ENCODE results near the gene CISD3. TPM values are rescaled to one million over a fixed set of nuclear protein-coding genes. Genes with fewer than 3 reads are reported as not detected.
A peak's percentile ranks its signal among the peaks of the same experiment; 100 is the strongest.

Gene CISD3
- total RNA-seq, 1 donor from 2014 or later: 7.0 TPM

DNA sequence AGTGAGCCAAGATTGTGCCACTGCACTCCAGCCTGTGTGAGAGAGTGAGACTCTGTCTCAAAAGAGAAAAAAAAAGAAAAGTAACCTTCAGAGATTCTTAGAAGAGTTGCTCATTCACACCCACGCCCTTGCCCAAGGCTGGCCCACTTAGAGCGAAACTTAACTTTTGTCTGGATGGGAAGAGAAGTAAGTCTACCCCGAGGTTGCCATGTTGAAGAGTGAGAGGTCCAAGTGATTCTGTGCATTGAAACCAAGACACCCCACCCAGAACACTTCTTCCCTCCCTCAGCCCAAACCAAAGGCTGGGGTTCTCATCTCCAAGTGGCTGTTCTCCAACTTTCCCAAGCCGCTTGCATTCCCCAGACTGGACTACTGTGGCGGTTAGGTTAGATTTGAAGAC is 2.4 kb upstream of the CISD3 start:
- no peak for DNase-seq (ENCODE audit: low read depth, low spot score)

DNA sequence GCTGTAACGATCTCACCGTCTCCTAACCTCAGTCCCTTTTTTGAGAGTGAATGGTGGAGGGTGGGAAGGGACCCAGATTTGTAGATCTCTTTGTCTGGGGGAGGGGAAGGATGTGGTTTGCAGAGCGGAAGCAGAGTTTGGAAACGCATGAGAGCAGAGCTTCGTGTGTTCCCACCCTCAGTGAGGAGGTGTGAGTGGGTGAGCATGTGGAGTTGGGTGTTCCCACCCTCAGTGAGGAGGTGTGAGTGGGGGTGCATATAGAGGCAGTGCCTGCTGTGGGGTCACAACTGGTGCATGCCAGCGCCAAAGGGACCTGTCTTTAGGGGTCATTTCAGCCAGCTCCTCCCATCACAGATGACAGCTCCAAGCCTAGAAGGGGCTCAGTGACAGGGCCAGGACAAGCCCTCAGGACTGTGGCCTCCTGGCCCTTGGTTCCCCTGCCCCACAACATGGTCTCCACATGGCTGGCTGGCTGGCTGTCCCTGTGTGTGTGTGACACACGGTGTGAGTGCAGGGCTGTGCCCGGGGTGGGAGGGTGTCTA is 1.8 kb upstream of the CISD3 start:
- no peak for DNase-seq (ENCODE audit: low read depth, low spot score)

DNA sequence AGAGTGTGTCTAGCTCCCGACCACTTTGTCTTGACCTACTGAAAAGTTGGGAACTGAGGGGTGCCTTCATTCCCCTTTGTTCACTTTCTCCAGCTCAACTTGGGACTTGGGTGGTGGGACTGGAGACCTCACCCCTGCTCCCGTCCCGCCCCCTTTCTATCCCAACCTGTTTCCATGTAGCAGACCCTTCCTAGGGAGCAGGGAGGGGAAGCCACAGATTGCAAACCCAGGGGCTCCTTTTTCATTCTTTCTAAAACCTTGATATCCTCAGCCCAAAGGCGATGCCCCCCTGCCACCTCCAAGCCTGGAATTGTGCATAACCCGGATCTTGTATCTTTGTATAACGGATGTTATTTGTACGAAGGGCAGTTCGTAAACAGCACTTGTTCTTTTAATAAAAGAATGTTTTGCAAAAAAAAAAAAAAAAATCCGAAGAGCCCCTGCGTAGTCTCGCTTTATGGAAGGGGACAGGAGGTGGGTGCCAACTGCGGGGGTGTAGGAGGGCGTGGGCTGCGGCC is 714 bp upstream of the CISD3 start:
- DNase-seq (ENCODE audit: low read depth, low spot score): no peak

DNA sequence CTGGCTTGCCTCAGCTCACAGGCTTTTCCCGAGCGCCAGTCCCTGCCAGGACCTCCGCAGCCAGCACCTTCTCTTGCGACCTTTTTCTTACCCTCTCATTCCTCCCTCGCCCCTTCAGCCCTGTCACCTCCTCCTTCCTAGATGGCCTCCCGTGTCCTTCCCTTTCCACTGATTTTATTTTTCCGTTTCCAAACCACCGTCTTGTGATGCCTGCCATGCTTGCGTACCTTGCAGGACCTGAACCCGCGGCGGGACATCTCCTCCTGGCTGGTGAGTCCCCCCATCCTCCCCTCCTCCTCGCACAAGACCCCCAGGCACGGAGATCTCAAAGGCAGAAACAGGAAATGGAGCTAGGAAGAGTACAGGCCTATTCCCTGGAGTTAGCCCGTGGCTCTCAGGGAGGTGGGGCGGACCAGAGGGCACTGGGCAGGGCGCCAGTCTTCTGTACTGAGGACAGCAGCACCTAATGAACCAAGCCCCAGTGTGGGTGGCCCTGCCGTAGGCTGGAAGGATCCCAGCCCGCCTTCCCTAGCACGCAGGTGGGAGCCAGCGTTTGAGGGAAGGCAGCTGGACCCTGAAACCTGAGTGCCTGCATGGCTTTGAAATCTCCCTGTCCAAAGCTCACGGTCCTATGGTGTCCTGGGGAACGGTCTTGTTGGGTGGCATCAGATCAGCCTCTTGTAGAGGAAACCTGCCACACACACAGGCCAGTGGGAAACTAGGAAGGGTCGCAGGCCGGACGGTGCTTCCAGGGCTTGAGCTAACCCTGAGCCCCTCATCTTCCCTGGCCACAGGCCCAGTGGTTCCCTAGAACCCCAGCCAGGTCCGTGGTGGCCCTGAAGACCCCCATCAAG is 612 bp downstream of the CISD3 start:
- DNase-seq (ENCODE audit: low read depth, low spot score): no peak

DNA sequence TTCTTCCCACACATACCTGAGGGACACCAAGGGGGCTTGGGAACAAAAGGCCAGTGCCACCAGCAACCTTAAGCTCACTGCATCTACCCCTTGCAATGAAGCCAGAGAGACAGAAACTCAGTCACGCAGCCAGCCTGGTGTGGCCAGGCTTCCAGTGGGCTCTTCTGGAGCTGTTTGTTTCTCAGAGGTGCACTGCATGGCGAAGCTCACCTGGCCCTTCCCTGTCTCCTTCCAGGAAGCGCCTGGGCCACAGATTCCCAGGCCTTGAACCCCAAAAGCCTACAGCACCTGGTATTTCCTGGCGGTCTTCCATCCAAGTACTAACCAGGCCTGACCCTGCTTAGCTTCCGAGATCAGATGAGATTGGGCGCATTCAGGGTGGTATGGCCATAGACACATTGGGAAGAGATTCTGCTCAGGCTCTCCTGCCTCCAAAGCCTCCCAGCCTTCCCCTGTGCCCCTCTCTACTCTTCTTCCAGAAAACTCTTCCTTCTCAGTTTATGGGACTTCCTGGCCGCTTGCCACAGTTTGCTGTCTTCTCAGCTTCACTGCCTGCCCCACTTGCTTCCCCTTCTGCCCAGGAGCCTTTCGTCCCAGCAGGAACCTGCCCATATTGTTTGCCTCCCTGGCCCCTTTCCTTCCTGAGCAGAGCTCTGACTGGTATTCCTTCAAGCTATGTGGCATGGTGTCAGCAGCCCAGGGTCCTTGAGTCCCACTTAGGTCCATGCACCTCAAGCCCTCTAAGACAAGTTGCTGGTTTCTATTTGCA is 1.6 kb downstream of the CISD3 start:
- no peak for DNase-seq (ENCODE audit: low read depth, low spot score)

DNA sequence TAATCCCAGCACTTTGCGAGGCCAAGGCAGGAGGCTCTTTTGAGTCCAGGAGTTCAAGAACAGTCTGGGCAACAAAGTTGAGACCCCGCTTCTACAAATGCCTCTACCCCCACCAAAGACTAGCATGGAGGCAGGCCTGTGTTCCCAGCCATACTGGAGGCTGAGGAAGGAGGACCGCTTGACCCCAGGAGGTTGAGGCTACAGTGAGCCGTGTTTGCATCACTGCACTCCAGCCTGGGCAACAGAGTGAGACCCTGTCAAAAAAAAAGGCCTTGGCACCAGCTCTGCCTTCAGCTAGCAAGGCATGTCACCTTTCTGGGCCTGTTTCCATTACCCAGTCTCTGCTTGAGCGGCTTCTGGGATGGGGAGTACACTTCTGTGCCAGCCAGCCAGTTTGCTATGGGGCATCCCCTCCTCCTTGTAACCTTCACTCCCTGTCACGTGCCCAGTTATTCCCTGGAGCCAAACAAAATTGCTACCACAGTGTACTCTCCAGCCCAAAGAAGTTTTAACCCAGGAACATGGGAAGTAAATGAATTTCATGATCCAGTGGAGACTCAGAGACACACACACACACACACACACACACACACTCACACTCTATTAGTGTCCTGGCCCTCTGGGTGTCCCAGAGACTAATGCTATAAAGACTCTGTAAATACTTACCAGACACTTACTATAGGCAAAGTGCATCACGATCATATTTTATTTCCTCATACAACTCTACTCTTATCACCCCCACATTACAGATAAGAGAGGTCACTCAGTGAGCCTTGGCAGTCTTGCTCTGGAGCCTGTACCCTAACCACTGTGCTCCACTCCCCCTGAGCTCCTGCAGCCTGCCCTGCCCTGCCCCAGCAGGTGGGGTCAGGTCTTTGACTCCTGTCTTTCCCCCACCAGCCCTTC is 2.5 kb downstream of the CISD3 start:
- no peak for DNase-seq (ENCODE audit: low read depth, low spot score)

DNA sequence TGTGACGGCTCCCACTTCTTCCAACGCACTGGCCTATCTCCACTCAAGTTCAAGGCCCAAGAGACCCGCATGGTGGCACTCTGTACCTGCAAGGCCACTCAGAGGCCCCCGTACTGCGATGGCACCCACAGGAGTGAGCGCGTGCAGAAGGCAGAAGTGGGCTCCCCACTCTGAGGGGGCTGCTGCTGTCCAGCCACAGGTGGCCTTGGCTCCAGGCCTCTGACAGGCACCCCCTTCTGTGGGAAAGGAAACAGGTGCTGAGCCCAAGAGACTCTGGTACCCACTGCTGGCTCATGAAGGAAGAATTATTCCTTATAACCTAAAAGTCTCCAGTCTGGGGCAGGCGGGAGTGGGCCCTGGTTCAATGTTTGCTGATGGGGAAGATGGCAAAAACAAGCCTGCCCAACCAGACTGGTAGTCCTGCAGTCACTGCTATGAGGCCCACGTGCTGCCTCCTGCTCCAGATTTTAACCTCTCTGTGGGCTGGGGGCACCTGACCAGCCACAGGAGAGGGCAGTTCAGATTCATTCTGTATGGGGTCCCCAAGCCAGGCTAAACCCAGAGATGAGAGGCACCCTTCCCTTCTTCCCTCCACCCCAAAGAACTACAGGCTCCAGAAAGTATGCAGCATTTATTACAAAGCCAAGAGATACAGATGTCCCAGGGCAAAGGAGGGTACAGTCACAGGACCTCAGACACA is 3.3 kb downstream of the CISD3 start:
- no peak for DNase-seq (ENCODE audit: low read depth, low spot score)

DNA sequence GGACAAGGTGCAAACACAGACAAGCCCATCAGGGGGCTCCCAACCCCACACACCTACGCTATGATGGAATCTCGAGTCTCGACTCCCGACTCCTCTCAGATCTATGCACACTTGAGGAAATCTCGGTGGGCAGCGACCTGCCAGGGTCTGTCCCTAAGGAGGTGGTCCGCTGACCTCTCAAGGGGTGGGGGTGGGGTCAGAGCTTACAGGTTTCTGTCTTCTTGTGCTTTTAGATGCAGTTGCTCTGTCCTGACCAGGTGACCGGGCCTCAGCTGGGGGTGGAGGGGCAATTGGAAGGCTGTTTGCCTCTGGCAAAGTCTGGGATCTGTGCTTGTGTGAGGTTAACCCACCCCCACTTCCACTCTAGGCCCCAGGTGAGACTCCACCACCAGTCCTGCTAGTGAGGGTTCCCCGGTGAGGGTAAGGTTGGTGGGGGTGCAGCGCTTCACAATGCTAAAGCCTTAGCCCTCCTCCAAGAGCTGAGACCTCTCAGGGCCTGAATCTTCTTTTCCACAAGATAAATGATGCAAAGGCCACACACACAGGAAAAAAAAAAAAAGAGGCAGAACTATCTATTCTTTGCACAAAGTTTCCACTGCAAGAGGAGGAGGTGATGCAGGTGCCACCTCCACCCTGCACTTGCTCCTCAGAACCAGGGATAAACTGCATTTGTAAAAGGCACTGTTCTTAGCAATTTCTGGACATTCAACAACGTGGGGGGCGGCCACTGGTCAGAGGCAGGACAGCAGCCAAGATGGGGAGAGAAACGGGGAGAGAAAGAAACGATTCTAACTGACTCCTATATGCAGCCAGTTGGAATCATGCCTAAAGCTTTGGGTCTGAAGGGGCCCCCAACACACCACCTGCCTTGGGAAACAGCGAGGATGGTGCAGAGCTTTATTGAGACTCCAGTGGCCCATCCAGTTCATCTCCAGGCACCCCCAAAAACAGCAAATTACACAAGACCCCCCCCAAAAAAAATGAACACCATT is 4.1 kb downstream of the CISD3 start:
- DNase-seq (ENCODE audit: low read depth, low spot score): no peak

DNA sequence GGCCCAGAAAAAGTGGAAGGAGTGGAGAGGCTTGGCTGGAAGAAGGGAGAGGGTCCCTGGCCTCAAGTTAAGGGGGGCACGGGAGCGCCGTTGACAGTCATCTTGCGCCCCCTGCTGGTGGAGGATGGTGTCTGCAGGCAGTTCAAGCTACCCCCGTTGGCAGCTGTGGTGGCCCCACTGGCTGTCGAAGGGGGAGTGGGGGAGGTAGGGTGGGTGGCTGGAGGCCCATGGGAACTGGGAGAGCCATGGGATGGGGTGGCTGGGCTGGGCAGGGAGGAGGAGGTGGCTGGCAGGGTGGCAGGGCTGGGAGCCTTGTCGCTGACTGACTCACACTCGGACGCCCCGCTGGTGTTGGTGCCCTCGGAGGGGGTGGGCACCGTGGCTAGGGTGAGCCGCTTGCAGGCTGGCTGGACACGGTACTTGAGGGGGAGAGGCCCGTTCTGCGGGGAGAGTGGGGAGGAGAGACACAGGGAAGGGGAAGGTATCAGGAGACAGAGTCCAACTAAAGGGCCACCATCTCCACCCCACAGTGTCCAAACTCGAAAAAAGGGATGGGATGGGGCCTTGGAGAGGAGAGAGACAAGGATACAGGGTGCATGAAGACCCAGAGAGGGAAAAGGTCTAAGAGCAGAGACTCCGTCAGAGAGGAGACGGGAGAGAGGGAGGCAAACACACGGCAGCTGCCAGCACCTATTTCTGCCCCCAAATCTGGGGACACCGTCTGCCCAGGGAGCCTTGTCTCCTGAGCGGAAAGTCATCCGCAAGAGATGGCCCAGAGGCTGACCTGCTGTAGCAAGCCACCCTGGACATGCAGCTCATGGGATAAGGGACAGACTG is 5.2 kb downstream of the CISD3 start:
- no peak for DNase-seq (ENCODE audit: low read depth, low spot score)

DNA sequence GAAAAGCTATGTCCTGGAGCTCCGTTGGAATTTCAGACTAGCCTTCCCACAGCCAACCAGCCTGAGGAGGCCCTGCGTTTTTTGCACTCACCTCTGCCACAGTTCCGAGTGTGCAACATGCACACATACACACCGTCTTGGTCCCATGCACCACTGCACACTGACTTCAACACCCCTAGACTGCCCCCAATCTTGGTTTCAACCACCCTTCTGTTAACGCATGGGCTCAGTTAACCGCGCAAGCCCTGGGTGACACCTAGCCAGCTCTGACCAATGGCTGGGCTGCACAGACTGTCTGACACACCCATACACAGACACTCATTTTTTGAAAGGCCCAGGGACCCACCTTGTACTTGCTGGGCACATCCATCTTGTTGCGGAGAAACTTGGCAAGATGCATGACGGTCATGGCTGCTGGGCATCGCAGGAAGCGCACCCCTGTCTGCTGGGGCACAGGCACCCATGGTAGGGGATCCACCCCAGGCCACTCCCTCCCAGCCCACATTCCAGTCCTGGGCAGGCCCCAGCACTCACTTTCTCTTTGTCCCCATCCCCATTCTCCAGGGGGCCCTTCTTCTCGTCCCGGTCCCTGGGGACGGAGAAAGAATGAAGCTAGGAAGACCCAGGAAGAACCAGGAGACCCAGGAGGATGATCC is 8.0 kb downstream of the CISD3 start:
- no peak for DNase-seq (ENCODE audit: low read depth, low spot score)

DNA sequence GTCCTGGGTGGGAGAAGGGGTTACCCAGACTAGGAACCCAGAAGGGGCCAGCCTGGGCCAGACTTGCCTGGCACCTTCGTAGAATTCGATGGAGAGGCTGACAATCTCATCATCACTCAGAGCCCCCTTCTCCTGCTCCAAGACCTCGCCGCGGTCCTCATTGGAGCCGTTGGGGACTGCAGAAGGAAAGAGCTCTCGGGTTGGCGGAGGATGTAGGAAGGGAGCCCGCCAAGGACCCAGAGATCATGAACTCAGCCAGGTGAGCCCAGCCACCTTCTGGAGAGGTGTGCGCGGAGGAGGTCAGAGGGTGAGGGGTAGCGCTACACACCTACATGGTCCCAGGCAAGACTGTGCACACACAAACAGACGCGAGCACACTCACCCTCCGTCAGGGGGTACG is 8.5 kb downstream of the CISD3 start:
- DNase-seq (ENCODE audit: low read depth, low spot score): no peak

DNA sequence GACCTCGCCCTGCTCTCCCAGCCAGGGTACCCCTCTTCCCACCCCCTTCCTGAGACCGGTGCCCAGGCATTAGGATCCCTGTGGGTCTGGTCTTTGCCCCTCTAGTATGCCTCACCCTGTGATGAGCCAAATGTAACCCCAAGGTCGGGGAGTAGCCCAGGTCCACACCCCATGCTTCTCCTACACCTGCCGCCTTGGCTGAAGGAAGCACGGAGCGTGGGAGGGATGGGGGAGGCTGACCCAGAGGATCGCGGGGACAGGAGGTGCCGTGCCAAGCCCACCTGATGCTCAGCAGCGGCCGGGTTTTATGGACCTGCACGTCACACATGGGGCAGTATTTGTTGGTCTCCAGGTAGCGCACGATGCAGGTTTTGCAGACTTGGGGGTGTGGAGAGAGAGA is 9.2 kb downstream of the CISD3 start:
- no peak for DNase-seq (ENCODE audit: low read depth, low spot score)

DNA sequence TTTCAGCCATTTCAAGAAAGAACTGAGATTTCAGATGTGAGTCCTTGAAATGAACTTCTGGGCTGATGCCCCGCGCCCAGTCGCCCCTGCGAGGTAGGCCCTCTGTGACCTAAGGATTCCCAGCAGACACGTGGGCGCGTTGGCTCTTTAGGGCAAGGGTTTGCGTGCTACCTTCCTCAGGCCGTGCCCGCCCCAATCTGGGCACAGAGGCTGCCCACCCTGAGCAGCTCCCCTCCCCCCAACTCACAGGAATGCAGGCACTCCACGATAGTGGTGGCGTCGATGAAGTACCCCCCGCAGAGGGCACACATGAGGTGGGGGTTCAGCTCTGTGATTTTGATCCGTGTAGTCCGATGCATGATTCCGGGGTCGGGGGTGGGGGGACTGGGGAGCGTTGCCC is 9.9 kb downstream of the CISD3 start:
- DNase-seq (ENCODE audit: low read depth, low spot score): no peak

DNA sequence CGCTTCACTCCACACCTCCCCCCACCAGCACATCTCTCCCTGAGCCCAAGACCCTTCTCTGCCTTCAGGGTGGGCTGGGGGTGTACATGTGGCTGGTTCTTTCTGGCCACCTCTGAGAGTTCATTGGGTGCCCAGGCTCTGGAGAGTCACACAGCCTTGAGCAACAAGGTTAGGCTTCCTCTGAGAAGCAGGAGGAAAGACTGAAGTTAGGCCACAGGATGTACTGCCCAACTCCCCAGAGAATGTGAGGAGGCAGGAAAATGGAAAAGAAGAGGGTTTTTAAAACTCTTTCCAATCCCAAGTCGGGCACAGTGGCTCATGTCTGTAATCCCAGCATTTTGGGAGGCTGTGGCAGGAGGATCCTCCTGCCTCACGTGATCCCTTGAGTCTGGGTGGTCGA is 10.7 kb downstream of the CISD3 start:
- no peak for DNase-seq (ENCODE audit: low read depth, low spot score)

DNA sequence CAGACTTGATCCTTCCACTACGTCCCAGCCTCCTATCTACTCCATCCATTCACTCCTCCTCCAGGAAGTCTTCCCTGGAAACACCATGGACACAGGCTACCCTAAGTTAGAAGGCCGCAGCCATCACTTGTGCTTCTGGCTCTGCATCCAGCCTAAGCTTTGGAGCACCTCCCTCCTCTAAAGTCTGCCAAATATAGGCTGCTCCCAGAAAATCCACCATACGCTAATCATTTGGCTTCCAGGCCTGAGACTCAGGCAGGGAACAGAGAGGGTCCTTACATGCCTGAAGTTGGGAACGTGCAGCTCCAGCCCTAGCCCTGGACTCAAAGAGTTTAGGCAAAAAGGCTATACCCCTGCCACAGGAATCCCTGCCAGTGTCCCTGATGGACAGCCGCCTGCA is 11.3 kb downstream of the CISD3 start:
- DNase-seq (ENCODE audit: low read depth, low spot score): no peak

DNA sequence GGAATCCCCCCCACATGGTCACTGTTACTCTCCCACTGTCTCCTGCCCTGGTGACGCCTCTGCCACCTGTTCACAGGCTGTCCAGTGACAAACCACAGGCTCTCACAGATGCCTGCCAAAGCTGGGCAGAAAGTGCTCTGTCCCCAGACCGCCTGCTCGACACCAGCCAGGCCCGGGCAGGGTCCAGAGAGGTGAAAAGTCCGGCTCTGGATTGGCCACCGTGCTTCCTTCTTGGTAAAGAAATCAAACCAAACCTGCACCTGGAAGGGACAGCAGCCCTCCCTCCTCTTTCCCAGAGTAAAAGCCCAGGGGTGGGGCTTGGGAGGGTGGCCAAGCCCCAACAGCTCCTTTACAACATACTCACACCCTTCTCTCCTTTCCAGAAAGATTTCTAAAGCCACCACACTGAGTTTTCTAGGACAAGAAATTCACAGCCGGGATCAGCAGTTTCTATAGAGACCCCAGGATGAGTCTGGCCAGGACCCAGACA is 11.8 kb downstream of the CISD3 start:
- no peak for DNase-seq (ENCODE audit: low read depth, low spot score)

DNA sequence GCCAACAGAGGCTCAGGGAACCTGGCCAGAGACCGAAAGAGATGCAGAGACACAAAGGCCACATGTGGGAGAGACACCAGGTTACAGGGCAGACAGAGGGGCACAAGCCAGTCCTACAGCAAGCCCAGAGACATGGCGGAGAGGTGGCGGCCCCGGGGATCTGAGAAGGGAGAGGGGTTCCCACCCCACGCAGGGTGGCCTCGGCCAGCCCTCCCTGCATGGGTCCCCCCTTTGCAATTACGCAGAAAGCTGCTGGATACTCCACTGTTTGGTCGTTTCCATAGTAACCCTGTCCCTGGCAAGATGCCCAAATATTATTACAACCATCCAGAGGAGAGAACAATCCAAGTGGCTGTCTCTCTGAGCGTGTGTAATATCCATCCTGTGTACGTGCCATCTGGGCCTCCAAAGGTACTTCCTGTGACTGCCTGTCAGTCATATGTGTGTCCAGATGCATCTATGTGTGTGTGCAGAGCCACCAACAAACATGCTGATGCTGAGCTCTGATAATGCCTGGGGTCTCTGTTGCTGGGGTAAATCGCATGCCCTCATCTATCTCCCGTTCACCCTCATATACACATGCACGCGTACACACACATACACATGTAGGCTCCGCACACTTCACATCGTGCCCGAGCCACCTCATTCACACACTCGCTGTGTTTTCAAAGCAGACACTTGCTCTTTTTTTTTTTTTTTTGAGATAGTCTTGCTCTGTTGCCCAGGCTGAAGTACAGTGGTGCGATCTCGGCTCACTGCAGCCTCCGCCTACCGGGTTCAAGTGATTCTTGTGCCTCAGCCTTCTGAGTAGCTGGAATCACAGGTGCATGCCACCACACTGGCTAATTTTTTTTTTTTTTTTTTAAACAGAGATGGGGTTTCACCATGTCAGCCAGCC is 12.5 kb downstream of the CISD3 start:
- DNase-seq (ENCODE audit: low read depth, low spot score): peak; percentile 67

All from pulmonary artery endothelial cell (primary cell).